ENCODE measurements around the gene GJA5.

- TF ChIP-seq TEAD4 (IDR thresholded peaks at IDR 0.05) (no peak), EGR1 (IDR thresholded peaks at IDR 0.05) (no peak), CREB1 (IDR thresholded peaks at IDR 0.05; ENCODE audit: low read depth) (no peak), NFIC (IDR thresholded peaks at IDR 0.05) (no peak), CEBPB (IDR thresholded peaks at IDR 0.05) (no peak), REST (IDR thresholded peaks at IDR 0.05; ENCODE audit: low read depth) (no peak), ZBTB7A (IDR thresholded peaks at IDR 0.05; ENCODE audit: low read depth) (no peak), TAF1 (IDR thresholded peaks at IDR 0.05; ENCODE audit: low read depth) (no peak), EP300 (IDR thresholded peaks at IDR 0.05; ENCODE audit: borderline replicate concordance) (no peak), RAD21 (IDR thresholded peaks at IDR 0.05; ENCODE audit: low read depth) (no peak), YY1 (IDR thresholded peaks at IDR 0.05; ENCODE audit: low read depth) (no peak)
Observed at GRCh38 chr1:147729315-147729714, 31.1 kb downstream of the GJA5 start.

All from Ishikawa (cell line).